Fibroblast of peridontal ligament (primary cell): ENCODE data around the gene CRIP2.

Experiments used
- DNase-seq: peaks from one replicate; pipeline ENCODE4 v3.0.0-alpha.2; 2010; ENCODE audit errors: extremely low read depth

Gene CRIP2

GRCh38 chr14:105498430-105499255 is 24.0 kb downstream of the CRIP2 start:
- no peak for DNase-seq

GRCh38 chr14:105499256-105500035 is 24.8 kb downstream of the CRIP2 start:
- no peak for DNase-seq

- DNase-seq, result no peak
Observed at GRCh38 chr14:105500036-105500725, 25.6 kb downstream of the CRIP2 start.

GRCh38 chr14:105500726-105501101 is 26.1 kb downstream of the CRIP2 start:
- no peak for DNase-seq

DNA sequence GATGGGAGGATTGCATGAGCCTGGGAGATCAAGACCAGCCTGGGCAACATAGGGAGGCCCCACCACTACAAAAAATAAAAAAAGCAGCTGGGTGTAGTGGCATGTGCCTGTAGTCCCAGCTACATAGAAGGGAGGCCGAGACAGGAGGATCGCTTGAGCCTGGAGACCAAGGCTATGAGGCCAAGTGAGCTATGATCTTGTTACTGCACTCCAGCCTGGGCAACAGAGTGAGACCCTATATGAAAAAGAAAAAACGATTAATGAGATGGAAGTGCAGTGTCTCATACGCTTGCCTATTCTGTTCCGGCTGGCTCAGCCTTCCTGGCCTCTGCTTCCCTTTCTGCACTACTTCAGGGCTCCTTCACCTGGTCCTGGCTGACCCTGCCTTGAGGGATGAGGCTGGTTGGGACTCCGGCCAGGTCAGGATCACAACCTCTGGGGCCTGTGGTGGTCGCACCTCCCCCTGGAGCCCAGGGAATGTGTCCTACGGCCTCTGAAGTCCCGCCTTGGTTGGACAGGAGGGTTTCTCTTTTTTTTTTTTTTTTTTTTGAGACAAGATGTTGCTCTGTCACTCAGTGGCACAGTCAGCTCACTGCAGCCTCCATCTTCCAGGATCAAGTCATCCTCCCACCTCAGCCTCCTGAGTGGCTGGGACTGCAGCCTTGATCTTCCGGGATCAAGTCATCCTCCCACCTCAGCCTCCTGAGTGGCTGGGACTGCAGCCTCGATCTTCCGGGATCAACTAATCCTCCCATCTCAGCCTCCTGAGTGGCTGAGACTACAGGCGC is 27.1 kb downstream of the CRIP2 start:
- DNase-seq, result no peak

DNA sequence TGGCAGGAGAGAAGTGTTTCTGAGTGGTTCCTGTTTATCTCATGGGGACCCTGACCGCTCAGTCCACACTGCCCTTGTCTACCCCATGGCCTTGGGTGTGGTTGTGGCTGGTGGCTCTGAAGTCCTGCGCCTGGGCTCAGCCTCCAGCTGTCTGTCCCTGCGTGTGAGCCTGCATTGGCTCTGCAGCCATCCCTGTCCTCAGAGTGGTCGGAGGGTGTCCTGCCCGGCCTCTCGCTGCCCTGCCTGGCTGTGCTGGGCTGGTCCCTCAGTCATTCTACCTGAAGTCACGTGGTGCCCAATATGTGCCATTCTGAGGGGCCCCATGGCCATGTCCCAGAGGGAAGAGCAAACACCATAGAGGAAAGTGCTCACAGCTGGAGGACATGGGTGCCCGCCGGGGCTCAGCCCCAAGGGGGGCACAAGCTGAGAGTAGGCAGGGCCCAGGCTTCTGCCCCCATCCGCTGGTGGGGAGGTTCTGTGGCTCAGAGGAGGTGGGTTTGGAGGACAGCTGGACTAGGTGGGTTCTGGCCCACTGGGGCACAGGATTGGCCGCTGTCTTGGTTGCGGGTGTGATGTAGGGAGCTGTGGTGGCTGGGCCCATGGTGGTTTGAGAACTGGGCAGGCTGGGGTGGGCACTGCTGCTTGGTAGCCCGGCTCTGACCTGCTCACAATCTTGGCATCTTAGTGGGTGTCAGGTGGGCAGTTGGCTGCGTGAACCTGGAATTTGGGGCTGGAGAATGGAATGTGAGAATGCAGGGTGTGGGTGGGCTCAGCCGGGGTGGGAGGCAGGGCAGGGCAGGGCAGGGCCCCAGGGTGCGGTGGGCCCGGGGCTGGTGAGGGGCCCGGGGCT is 28.1 kb downstream of the CRIP2 start:
- DNase-seq, result no peak

DNA sequence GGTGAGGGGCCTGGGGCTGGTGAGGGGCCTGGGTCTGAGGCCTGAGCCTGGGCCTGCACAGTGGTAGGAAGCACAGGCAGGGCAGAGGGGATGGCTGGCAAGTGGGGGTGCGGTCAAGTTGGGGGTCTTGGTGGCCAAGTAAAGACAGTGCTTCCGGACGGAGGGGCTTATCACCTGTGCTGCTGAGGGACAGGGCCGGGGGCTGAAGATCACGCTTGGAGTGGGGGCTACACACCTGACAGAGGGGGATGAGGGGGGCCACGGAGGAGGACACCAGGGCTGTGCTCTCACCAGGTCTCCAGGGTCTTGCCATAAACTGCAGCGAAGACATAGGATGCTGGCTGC is 28.6 kb downstream of the CRIP2 start:
- no peak for DNase-seq

DNA sequence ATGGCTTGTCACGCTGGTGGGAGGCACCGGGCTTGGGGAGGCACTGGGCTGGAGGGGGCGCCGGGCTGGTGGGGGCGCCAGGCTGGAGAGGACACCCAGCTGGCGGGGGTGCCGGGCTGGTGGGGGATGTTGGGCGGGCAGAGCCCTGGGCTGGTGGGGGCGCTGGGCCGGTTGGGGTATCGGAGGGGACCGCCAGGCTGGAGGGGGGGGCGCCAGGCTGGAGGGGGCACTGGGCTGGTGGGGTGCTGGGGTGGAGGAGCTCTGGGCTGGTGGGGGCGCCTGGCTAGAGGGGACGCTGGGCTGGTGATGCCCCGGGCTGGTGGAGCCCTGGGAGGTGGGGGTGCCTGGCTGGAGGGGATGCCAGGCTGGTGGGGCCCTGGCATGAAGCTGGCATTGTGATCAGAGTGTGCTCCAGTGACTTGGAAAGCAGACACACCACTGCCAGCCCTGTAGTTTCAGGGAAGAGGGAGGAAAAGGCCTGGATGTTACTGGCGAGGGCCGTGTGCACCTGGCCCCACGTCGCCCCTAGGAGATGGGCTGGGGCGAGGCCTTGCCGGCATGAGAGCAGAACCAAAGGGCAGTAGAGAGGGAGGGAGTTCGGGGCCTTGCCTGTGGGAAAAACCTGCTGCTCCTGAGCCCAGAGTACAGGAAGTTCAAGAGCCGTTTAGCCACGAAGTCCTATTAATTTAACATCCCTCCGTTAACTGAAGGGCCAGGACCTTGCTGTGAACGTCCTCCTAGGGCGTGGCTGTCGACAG is 29.5 kb downstream of the CRIP2 start:
- DNase-seq, result no peak

DNA sequence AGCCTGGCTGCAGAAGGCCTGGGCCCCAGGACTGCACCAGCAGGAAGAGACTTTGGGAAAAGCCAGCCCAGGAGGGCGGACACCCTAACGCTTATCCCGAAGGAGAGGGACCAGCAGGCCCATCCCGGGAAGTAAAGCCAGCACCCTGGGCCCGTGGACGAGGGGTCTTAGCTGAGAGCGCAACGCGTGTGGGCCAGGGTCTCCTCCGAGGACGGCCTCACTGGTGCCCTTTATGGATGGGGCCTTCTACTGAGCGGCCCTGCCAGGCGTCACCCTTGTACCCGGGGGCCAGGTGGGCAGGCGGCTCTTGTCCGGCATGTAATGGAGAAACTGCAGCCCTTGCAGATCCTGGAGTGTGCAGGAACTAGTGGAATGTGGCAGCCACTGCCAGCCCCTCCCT is 30.5 kb downstream of the CRIP2 start:
- no peak for DNase-seq

- no peak for DNase-seq
Observed at GRCh38 chr14:105507247-105507646, 32.6 kb downstream of the CRIP2 start.

DNA sequence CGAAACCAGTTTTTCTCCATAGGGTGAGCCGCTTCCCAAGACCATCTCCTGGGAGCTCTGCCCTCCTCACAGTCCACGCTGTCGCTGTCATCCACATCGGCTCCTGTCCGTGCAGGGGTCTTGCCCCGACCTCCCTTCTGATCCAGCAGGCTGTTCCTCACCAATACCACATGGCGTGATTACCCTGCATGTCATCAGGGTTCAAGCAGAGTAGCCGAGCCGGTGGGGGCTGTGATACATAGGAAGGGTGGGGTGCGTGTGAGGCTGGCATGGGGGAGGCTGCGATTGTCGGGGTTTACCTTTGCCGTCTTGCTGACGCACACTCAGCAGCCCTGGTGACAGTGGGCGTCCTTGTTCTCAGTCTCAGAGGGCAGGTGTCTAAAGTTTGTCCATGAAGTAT is 33.4 kb downstream of the CRIP2 start:
- no peak for DNase-seq

GRCh38 chr14:105508601-105509000 is 34.0 kb downstream of the CRIP2 start:
- DNase-seq, result no peak

DNA sequence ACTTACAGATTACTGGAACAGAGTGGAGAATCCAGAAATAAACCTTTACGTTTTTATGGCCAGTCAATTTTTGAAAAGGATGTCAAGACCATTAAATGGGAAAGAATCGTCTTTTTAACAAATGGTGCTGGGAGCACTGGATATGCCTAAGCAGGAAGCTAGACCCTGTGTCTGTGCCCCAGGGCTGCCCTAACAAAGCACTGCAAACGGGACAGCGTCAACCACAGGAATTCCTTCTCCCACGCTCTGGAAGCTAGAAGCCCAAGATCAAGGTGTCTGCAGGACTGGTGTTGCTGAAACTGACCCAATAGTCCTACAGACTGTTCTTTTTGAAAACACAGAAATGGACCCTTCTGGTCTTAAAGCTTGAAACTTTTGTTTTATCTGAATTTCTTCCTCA is 42.5 kb downstream of the CRIP2 start:
- DNase-seq, result no peak

DNA sequence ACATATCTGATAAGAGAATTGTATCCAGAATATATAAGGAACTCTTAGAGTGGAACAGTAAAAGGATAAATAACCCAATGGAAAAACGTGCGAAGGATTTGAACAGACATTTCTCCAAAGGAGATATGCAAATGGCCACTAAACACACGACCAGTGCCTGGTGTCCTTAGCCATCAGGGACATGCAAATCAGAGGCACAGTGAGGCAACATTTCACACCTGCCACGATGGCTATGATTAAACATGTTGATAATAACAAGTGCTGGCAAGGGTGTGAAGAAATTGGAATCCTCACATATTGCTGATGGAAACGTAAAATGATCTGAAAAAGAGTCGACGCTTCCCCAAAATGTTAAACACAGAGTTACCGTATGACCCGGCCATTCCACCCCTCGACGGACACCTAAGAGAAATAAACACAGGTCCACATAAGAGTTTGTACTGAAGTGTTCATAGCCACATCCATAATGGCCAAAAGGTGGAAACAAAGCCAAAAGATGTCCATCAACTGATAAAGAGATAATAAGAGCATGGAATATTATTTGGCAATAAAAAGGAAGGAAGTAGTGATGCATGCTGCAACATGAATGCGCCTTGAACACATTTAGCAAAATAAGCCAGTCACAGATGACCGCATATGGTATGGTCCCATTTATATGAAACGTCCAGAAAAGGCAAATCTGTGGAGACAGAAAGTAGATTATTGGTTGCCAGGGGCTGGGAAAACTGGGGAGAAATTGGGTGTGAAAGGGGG is 45.5 kb downstream of the CRIP2 start:
- no peak for DNase-seq

- DNase-seq, result no peak
Observed at GRCh38 chr14:105525326-105525725, 50.7 kb downstream of the CRIP2 start.

DNA sequence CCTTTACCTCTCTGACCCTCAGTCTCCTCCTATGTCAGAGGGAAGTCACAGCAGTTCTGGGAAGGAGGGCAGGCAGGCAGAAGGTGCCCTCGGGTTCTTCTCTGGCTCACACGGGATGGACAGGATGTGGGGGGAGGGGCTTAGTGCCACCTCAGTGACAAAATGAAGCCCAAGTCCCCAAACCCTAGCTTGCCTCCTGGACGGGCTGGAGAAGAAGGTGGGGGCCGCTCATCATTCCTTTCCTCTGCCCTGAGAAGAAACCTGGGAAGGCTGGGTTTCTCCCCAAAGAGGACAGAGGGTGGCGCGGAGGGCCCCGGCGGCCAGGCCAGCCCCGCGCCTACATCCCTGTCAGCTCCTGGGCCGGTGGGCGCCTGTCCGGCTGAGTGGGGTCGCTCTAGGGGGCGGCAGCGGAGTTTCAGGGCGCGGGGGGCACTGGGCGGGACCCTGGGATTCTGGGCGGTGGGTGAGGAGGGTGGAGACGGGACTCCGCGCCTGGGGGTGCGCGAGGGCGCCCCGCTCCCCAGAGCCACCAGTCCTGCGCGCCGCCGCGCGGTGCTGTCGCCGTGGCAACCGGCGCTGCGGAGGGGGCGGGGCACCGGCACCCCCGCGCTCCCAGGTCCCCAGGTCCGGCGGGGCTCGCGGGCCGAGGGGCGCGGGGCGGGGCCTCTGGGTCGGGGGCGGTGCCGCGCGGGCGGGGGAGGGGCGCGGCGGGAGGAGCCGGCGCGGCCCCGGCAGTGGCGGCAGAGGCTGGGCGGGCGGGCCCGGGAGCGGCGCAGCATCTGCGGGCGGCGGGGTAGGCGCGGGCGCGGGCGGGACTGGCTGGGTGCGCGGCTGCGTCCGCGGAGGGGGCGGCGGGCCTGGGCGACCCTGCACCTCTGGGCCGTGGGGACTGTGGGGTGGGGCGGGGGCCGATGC is 51.5 kb downstream of the CRIP2 start, which contains the start of gene TMEM121:
TMEM121 (plus strand) TSS at position 723 of the 915 bp plus-strand sequence. CDS start 2,252 bp downstream, outside the sequence.
- no peak for DNase-seq

DNA sequence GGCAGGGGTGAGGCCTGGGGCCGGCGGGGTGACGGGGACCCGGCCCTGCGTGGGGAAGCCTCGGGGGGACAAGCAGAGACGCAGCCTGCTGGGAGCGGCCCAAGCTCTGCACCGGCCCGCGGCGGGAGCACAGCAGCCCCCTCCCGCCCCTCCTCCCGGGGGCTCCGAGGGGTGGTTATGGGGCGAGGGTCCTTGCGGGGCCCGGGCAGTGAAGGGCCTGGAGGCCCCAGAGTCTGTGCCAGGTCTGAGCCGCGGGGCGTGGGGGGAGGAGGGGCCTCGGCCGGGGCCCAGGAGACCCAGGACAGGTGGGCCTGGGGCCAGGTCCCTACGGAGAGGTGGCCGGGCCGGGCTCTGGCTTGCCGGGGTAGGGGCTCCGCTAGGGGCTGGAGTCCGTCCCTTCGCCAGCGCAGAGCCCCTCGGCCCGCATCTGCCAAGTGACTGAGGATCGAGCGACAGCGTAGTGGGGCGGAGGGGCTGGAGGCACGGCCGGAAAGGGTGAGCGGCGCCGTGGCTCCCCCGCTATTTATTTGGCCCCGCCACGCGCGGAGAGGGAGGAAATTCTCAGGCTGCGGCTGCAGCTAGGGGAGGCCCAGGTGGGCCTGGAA is 52.3 kb downstream of the CRIP2 start:
- no peak for DNase-seq

GRCh38 chr14:105527381-105527825 is 52.8 kb downstream of the CRIP2 start:
- DNase-seq, result no peak
